ENCODE measurements around the gene OTUB2. TPM values are rescaled to one million over a fixed set of nuclear protein-coding genes. Genes with fewer than 3 reads are reported as not detected.

Gene OTUB2
- polyA plus RNA-seq, 2 donors: 2.3 to 3.9 TPM

DNA sequence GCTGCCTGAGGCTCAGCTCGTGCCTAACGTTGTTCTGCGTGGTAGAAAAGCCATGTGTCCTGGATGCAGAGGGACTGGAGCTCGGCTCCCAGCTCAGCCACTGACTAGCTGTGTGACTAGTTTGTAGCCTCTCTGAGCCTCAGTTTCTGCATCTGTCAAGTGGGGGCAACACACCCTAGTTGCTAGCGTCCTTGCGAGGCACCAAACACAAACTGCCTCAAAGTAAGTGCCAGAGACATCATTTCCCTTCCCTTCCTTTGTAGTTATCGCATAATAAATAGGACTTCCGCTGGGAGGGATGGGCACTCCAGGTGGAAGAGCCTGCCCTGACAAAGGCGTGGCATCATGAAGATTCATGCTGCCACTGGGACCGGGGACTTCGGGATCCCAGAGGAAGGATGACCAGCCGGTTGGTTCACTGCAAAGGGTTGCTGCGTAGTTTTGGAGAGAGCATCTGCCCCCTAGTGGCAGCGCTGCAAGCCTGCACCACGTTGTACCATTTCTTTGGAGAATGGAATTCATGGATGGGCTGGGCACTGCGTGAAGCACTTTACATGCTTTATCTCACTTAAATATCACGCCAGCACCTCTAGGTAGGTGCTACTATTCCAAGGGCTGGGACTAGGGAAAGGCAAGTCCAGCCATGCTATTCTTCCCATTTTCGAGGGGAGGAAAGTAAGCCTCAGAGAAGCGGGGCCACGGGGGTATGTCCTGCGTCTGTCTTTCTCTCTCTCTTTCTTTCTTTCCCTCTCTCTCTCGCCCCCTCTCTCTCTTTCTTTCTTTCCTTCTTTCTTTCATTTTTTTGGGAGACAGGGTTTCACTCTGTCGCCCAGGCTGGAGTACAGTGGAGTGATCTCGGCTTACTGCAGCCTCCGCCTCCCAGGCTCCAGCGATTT lies 24.4 kb upstream of the OTUB2 start:
- Histone ChIP-seq H3K27me3 (ENCODE audit: control insufficient read depth in 1 of 2, insufficient read depth in 2 of 2, low read length in 2 of 2) (no peaks in the 10 kb centered on the region), H3K36me3 (ENCODE audit: control insufficient read depth in 2 of 2, insufficient read depth in 2 of 2, low read length in 1 of 2) (no peaks in the 10 kb centered on the region), H3K9me3 (ENCODE audit: control insufficient read depth in 2 of 2, insufficient read depth in 1 of 2, low read depth in 1 of 2, low read length in 1 of 2) (no peaks in the 10 kb centered on the region), H3K4me1 (ENCODE audit: control insufficient read depth in 2 of 2, insufficient read depth in 2 of 2, low read length in 1 of 2) (peaks cover 5 to 6% of the 10 kb centered on the region in 2 donors), H3K4me3 (ENCODE audit: low read depth in 1 of 2, low read length in 2 of 2) (no peak overlapping the region), H3K27ac (ENCODE audit: low read depth in 2 of 2, low read length in 1 of 2) (no peak overlapping the region)
- 38 to 44% methylated on average over 26 of the region's 26 CpGs for WGBS, 2 donors

DNA sequence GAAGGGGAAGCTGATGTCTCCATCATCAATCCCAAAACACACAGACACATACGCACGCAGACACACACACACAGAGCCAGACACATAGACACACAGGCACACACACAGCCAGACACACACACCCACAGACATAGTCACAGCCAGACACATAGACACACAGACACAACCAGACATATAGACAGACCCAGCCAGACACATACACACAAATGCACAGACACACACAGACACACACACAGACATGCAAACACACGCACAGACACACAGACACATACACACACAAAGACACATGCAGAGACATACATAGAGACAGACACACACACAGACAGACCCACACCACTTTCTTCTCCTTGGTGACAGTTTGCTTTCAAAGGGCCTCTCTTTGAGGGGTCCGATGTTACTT lies 22.7 kb upstream of the OTUB2 start:
- peaks cover 5 to 6% of the 10 kb centered on the region in 2 donors for H3K4me1 ChIP-seq (ENCODE audit: control insufficient read depth in 2 of 2, insufficient read depth in 2 of 2, low read length in 1 of 2)
- H3K27me3 ChIP-seq (ENCODE audit: control insufficient read depth in 1 of 2, insufficient read depth in 2 of 2, low read length in 2 of 2): no peaks in the 10 kb centered on the region
- no peak overlapping the region for H3K27ac ChIP-seq (ENCODE audit: low read depth in 2 of 2, low read length in 1 of 2)
- no peaks in the 10 kb centered on the region for H3K36me3 ChIP-seq (ENCODE audit: control insufficient read depth in 2 of 2, insufficient read depth in 2 of 2, low read length in 1 of 2)
- H3K9me3 ChIP-seq (ENCODE audit: control insufficient read depth in 2 of 2, insufficient read depth in 1 of 2, low read depth in 1 of 2, low read length in 1 of 2): no peaks in the 10 kb centered on the region
- H3K4me3 ChIP-seq (ENCODE audit: low read depth in 1 of 2, low read length in 2 of 2): no peak overlapping the region
- WGBS, 2 donors: 76 to 94% methylated on average over 4 of the region's 4 CpGs

GRCh38 chr14:94004015-94004414 lies 22.1 kb upstream of the OTUB2 start:
- Histone ChIP-seq H3K27me3 (ENCODE audit: control insufficient read depth in 1 of 2, insufficient read depth in 2 of 2, low read length in 2 of 2) (no peaks in the 10 kb centered on the region), H3K27ac (ENCODE audit: low read depth in 2 of 2, low read length in 1 of 2) (no peak overlapping the region), H3K9me3 (ENCODE audit: control insufficient read depth in 2 of 2, insufficient read depth in 1 of 2, low read depth in 1 of 2, low read length in 1 of 2) (no peaks in the 10 kb centered on the region), H3K36me3 (ENCODE audit: control insufficient read depth in 2 of 2, insufficient read depth in 2 of 2, low read length in 1 of 2) (no peaks in the 10 kb centered on the region), H3K4me1 (ENCODE audit: control insufficient read depth in 2 of 2, insufficient read depth in 2 of 2, low read length in 1 of 2) (peaks cover 5 to 6% of the 10 kb centered on the region in 2 donors), H3K4me3 (ENCODE audit: low read depth in 1 of 2, low read length in 2 of 2) (no peak overlapping the region)
- 78 to 86% methylated on average over 8 of the region's 8 CpGs for WGBS, 2 donors

DNA sequence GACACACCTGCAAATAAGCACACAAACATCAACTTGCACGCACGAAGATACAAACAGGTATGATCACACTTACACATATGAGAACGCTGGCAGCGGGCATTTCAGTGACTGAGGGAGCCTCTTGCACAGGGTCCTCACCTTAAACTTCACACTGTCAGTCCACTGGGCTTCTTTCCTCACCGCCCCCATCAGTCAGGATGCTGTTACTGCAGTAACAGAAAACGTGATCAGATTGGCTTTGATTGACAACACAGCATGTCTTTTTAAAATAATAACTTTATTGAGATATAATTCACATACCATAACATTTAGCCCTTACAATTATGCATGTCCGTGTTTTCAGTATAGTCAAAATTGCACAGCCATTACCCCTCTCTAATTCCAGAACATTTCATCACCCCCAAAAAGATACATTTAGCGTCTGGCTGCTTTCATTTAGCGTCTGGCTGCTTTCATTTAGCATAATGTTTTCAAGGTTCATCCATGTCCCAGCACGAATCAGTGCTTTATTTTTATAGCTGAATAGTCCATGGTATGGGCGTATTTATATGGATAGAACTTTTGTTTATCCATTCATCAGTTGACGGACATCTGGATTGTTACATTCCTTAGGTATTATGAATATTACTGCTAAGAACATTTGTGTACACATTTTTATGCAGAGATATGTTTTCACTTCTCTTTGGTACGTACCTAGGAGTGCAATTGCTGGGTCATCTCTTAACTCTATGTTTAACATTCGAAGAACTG lies 20.6 kb upstream of the OTUB2 start:
- 47 to 50% methylated on average over 14 of the region's 14 CpGs for WGBS, 2 donors
- H3K27me3 ChIP-seq (ENCODE audit: control insufficient read depth in 1 of 2, insufficient read depth in 2 of 2, low read length in 2 of 2): no peaks in the 10 kb centered on the region
- no peaks in the 10 kb centered on the region for H3K36me3 ChIP-seq (ENCODE audit: control insufficient read depth in 2 of 2, insufficient read depth in 2 of 2, low read length in 1 of 2)
- peaks cover 5 to 6% of the 10 kb centered on the region in 2 donors for H3K4me1 ChIP-seq (ENCODE audit: control insufficient read depth in 2 of 2, insufficient read depth in 2 of 2, low read length in 1 of 2)
- no peak overlapping the region for H3K4me3 ChIP-seq (ENCODE audit: low read depth in 1 of 2, low read length in 2 of 2)
- H3K27ac ChIP-seq (ENCODE audit: low read depth in 2 of 2, low read length in 1 of 2): no peak overlapping the region
- no peaks in the 10 kb centered on the region for H3K9me3 ChIP-seq (ENCODE audit: control insufficient read depth in 2 of 2, insufficient read depth in 1 of 2, low read depth in 1 of 2, low read length in 1 of 2)

- Histone ChIP-seq H3K9me3 (ENCODE audit: control insufficient read depth in 2 of 2, insufficient read depth in 1 of 2, low read depth in 1 of 2, low read length in 1 of 2) (no peaks in the 10 kb centered on the region), H3K4me3 (ENCODE audit: low read depth in 1 of 2, low read length in 2 of 2) (no peak overlapping the region), H3K27me3 (ENCODE audit: control insufficient read depth in 1 of 2, insufficient read depth in 2 of 2, low read length in 2 of 2) (no peaks in the 10 kb centered on the region), H3K36me3 (ENCODE audit: control insufficient read depth in 2 of 2, insufficient read depth in 2 of 2, low read length in 1 of 2) (no peaks in the 10 kb centered on the region), H3K4me1 (ENCODE audit: control insufficient read depth in 2 of 2, insufficient read depth in 2 of 2, low read length in 1 of 2) (peaks cover 0 to 5% of the 10 kb centered on the region in 2 donors), H3K27ac (ENCODE audit: low read depth in 2 of 2, low read length in 1 of 2) (no peak overlapping the region)
- WGBS, 2 donors: 63 to 72% methylated on average over 3 of the region's 3 CpGs
These were observed 17.9 kb upstream of the OTUB2 start for GRCh38 chr14:94008234-94008633.

GRCh38 chr14:94009767-94010166 lies 16.4 kb upstream of the OTUB2 start:
- no peak overlapping the region for H3K27ac ChIP-seq (ENCODE audit: low read depth in 2 of 2, low read length in 1 of 2)
- no peak overlapping the region for H3K4me3 ChIP-seq (ENCODE audit: low read depth in 1 of 2, low read length in 2 of 2)
- H3K4me1 ChIP-seq (ENCODE audit: control insufficient read depth in 2 of 2, insufficient read depth in 2 of 2, low read length in 1 of 2): peaks cover 0 to 5% of the 10 kb centered on the region in 2 donors
- no peaks in the 10 kb centered on the region for H3K9me3 ChIP-seq (ENCODE audit: control insufficient read depth in 2 of 2, insufficient read depth in 1 of 2, low read depth in 1 of 2, low read length in 1 of 2)
- no peaks in the 10 kb centered on the region for H3K36me3 ChIP-seq (ENCODE audit: control insufficient read depth in 2 of 2, insufficient read depth in 2 of 2, low read length in 1 of 2)
- 17 to 26% methylated on average over 4 of the region's 4 CpGs for WGBS, 2 donors
- H3K27me3 ChIP-seq (ENCODE audit: control insufficient read depth in 1 of 2, insufficient read depth in 2 of 2, low read length in 2 of 2): no peaks in the 10 kb centered on the region

DNA sequence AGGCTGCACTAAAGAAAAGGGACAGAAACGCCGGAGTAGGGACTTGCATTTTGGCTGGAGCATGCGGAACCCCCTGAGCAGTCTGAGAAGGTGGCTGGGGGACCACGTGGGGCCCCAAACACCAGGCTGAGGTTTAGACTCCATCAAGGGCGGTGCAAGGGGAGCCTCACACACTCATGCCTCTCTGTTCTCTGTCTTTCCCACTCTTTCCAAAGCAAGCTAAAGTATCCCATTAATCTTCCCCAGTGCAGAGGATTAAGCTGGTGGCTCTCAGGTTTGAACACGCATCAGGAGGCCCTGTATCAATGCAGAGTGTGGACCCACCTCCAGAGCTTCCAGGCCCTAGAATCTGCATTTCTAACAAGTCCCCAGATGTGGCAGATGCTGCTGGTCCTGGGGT lies 15.5 kb upstream of the OTUB2 start:
- Histone ChIP-seq H3K27ac (ENCODE audit: low read depth in 2 of 2, low read length in 1 of 2) (no peak overlapping the region), H3K27me3 (ENCODE audit: control insufficient read depth in 1 of 2, insufficient read depth in 2 of 2, low read length in 2 of 2) (no peaks in the 10 kb centered on the region), H3K4me1 (ENCODE audit: control insufficient read depth in 2 of 2, insufficient read depth in 2 of 2, low read length in 1 of 2) (peaks cover 0 to 5% of the 10 kb centered on the region in 2 donors), H3K36me3 (ENCODE audit: control insufficient read depth in 2 of 2, insufficient read depth in 2 of 2, low read length in 1 of 2) (no peaks in the 10 kb centered on the region), H3K9me3 (ENCODE audit: control insufficient read depth in 2 of 2, insufficient read depth in 1 of 2, low read depth in 1 of 2, low read length in 1 of 2) (no peaks in the 10 kb centered on the region), H3K4me3 (ENCODE audit: low read depth in 1 of 2, low read length in 2 of 2) (no peak overlapping the region)
- WGBS, 2 donors: 77 to 86% methylated on average over 6 of the region's 6 CpGs

DNA sequence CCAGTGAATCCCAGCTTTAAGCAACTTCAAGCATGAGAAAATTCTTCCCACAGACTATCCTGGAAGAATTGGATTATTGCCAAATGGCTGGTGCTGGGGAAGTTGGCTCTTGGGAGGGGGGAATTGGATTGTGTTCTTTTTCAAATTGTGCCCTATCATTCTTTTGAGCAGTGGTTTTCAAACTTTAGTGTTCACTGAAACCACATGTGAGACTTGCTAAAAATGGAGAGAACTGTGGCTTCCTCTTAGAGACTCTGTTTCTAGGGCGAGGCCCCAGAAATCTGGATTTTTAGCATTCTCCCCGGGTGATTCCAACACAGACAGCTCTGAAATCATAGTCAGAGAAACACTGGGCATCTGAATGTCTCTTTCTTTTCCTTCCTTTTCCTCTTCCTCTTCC lies 14.3 kb upstream of the OTUB2 start:
- Histone ChIP-seq H3K4me1 (ENCODE audit: control insufficient read depth in 2 of 2, insufficient read depth in 2 of 2, low read length in 1 of 2) (peaks cover 0 to 5% of the 10 kb centered on the region in 2 donors), H3K36me3 (ENCODE audit: control insufficient read depth in 2 of 2, insufficient read depth in 2 of 2, low read length in 1 of 2) (no peaks in the 10 kb centered on the region), H3K27ac (ENCODE audit: low read depth in 2 of 2, low read length in 1 of 2) (no peak overlapping the region), H3K9me3 (ENCODE audit: control insufficient read depth in 2 of 2, insufficient read depth in 1 of 2, low read depth in 1 of 2, low read length in 1 of 2) (no peaks in the 10 kb centered on the region), H3K27me3 (ENCODE audit: control insufficient read depth in 1 of 2, insufficient read depth in 2 of 2, low read length in 2 of 2) (no peaks in the 10 kb centered on the region), H3K4me3 (ENCODE audit: low read depth in 1 of 2, low read length in 2 of 2) (no peak overlapping the region)
- 53 to 63% methylated on average over 2 of the region's 2 CpGs for WGBS, 2 donors

- no peak overlapping the region for H3K27ac ChIP-seq (ENCODE audit: low read depth in 2 of 2, low read length in 1 of 2)
- 41 to 48% methylated on average over 6 of the region's 6 CpGs for WGBS, 2 donors
- H3K36me3 ChIP-seq (ENCODE audit: control insufficient read depth in 2 of 2, insufficient read depth in 2 of 2, low read length in 1 of 2): no peaks in the 10 kb centered on the region
- H3K9me3 ChIP-seq (ENCODE audit: control insufficient read depth in 2 of 2, insufficient read depth in 1 of 2, low read depth in 1 of 2, low read length in 1 of 2): no peaks in the 10 kb centered on the region
- peaks cover 0 to 5% of the 10 kb centered on the region in 2 donors for H3K4me1 ChIP-seq (ENCODE audit: control insufficient read depth in 2 of 2, insufficient read depth in 2 of 2, low read length in 1 of 2)
- no peak overlapping the region for H3K4me3 ChIP-seq (ENCODE audit: low read depth in 1 of 2, low read length in 2 of 2)
- no peaks in the 10 kb centered on the region for H3K27me3 ChIP-seq (ENCODE audit: control insufficient read depth in 1 of 2, insufficient read depth in 2 of 2, low read length in 2 of 2)
These were observed 11.8 kb upstream of the OTUB2 start for GRCh38 chr14:94014382-94014781.

Data from esophagus (tissue), 2 donors.